T-helper 17 cell (primary cell): ENCODE data around the gene TMEM50B. TPM values are rescaled to one million over a fixed set of nuclear protein-coding genes. Genes with fewer than 3 reads are reported as not detected.
A peak's percentile ranks its signal among the peaks of the same experiment; 100 is the strongest.
"Not testable (repeated sequence)": the region's sequence is repeated elsewhere in the genome, so short reads cannot be mapped to it uniquely, and the experiment has no call there.

Source experiments
- ATAC-seq: fragments of 150-1000 bp; cut with Tn5 transposase; 2 replicates; pipeline ENCODE4 v1.10.0; 2021; ENCODE audit warnings: mild to moderate bottlenecking, moderate library complexity
- DNase-seq, 3 donors: peaks; one replicate each; pipeline versions ENCODE4 v3.0.0 to v3.0.0-alpha.2; 2020 to 2021
- H3K9me3 ChIP-seq: one replicate; pipeline ENCODE4 v1.7.0; 2013; ENCODE audit warnings: low read length, mild to moderate bottlenecking; ENCODE audit not compliant: control insufficient read depth, poor library complexity, severe bottlenecking
- H3K27ac Mint-ChIP-seq: one replicate; pipeline ENCODE4 v1.8.0; 2022; ENCODE audit warnings: mild to moderate bottlenecking, moderate library complexity, mixed read lengths
- H3K27me3 Mint-ChIP-seq: one replicate; pipeline ENCODE4 v1.8.0; 2022; ENCODE audit warnings: mixed read lengths
- H3K36me3 Mint-ChIP-seq: one replicate; pipeline ENCODE4 v1.8.0; 2022; ENCODE audit warnings: low read depth, mixed read lengths
- H3K4me1 Mint-ChIP-seq: one replicate; pipeline ENCODE4 v1.8.0; 2022; ENCODE audit warnings: mild to moderate bottlenecking, mixed read lengths
- H3K4me3 Mint-ChIP-seq: one replicate; pipeline ENCODE4 v1.8.0; 2022; ENCODE audit warnings: mild to moderate bottlenecking, moderate library complexity, mixed read lengths
- total RNA-seq, 4 donors: library from RNA in 2 of 4; stranded (reverse) in 2 of 4; gene quantifications; one replicate each; pipeline ENCODE4 v1.2.3 and lab custom pipeline; 2022 to 2026

The TMEM50B gene
- total RNA-seq (10 to 100 TPM; 41.7 to 60.3 TPM), total RNA-seq (lab: John Stamatoyannopoulos, UW) (63.6 to 105 reads per million in 2 donors)

DNA sequence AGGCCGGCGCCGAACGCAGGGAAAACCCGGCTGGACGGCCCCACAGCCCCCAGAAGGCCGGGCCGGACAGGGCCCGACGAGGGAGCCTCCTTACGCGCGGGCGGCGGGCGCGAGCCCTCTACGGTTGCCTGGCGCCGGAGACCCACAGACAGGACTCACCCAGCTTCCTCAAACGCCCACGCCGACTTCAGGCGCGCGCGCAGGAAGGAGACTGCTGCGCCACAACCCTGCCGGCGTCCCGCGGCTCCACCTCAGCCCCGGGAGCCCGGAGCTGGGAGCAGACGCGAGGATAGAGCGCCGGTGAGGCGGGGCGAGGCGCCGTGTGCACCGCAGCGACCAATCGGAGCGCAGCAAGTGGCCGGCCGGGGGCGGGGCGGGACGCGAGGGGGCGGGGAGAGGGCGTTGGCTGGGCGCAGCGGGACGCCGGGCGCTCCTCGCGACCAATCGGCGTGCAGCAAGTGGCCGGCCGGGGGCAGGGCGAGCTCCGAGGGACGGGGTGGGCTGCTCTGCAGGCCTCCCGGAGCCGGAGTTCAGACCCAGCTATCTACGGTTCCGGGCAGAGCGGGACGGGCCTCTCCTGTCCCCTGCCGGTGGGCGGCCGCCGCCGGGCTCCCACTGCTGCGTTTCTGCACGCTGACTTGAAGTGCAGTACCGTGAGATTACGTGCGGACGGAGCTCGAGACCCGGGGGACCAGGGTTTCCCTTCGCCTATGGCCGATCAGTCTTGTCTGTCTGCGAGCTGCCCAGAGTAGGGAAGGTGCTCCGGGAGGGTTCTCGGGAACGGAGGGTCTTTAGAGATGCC, at the start of gene TMEM50B:
Gene TMEM50B (minus strand): TSS at position 296 of the 802 bp plus-strand sequence. CDS start 11,089 bp downstream, outside the sequence.
- peak within 1 kb of the TSS; percentile 93 for H3K27ac Mint-ChIP-seq
- no peaks in the 10 kb centered on the region for H3K36me3 Mint-ChIP-seq
- H3K27me3 Mint-ChIP-seq, result no peaks in the 10 kb centered on the region
- peak; percentile 85 to 98 (median 97) for DNase-seq
- peaks cover 15% of the 10 kb centered on the region for H3K4me1 Mint-ChIP-seq
- no peaks in the 10 kb centered on the region for H3K9me3 ChIP-seq
- peak within 1 kb of the TSS; percentile 90 for H3K4me3 Mint-ChIP-seq
- ATAC-seq, result peak; percentile 89

DNA sequence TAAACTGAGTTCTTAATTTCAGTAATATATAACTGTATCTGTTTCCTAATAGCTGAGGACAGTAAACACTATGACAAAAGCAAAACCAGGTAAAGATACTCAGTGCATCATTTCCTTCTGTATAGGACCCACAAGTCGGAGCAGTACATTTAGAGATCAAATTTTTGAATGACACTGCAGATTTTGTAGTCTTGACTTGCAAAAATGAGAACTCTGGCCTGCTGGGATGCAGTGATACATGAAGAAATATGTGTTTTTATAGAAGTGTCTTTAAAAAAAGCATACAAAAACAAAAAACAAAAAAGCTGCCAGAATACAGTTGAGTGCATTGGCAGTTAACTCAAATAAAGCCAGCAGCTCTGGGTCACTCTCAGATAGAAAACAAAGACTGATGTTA, 43.2 kb upstream of the TMEM50B start:
- no peaks in the 10 kb centered on the region for H3K9me3 ChIP-seq
- DNase-seq (no peak), ATAC-seq (no peak)
- H3K27me3 Mint-ChIP-seq, result no peaks in the 10 kb centered on the region
- peaks cover 2% of the 10 kb centered on the region for H3K4me1 Mint-ChIP-seq
- H3K36me3 Mint-ChIP-seq, result peaks cover 2% of the 10 kb centered on the region
- H3K4me3 Mint-ChIP-seq, result no peak overlapping the region
- no peak overlapping the region for H3K27ac Mint-ChIP-seq

GRCh38 chr21:33522297-33522952, 42.7 kb upstream of the TMEM50B start:
- Mint-ChIP-seq H3K4me1 (peaks cover 2% of the 10 kb centered on the region), H3K27me3 (no peaks in the 10 kb centered on the region), H3K27ac (no peak overlapping the region), H3K36me3 (peaks cover 2% of the 10 kb centered on the region), H3K4me3 (no peak overlapping the region)
- H3K9me3 ChIP-seq, result no peaks in the 10 kb centered on the region
- no peak for ATAC-seq
- no peak for DNase-seq

DNA sequence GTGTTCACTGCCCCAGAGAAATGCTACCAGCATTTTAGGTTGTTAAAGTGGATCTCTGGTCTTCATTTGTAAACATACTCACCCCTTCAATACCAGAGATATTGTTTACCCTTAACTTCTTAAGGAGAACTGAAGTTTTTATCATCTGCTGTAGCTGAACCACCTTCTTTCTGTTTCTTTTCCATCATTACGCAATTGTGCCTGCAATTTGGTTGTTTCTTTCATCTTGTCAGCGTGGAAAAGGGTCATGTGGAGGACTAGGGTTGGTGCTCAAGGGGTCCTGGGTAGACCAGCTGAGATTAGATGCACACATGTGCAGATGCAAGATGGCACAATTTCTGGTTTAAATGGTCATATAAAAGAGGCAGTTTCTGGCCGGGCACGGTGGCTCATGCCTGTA, 39.1 kb upstream of the TMEM50B start:
- Mint-ChIP-seq H3K27ac (no peak overlapping the region), H3K36me3 (peaks cover 17% of the 10 kb centered on the region), H3K27me3 (no peaks in the 10 kb centered on the region), H3K4me1 (peaks cover 10% of the 10 kb centered on the region), H3K4me3 (no peak overlapping the region)
- no peaks in the 10 kb centered on the region for H3K9me3 ChIP-seq
- DNase-seq (no peak), ATAC-seq (no peak)

DNA sequence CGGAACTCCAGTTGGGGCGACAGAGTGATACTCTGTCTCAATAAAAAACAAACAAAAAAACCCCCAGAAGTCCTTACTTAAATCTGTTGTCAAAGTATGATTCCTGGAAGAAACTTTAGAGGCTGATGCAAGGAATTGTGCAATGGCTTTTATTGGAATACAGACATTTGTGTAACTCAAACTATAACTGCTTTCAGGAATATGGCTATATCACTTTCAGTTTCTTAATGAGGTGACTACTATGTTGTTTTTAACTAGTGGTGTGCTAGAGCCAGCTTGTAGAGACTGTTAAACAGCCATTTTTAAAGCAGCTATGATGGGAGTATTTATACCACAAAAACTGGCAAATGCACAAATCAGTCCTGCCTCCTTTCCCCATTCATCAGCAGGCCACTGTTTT, 34.5 kb upstream of the TMEM50B start:
- H3K36me3 Mint-ChIP-seq, result peaks cover 19% of the 10 kb centered on the region
- no peak for ATAC-seq

GRCh38 chr21:33512481-33512880, 32.7 kb upstream of the TMEM50B start:
- no peaks in the 10 kb centered on the region for H3K27me3 Mint-ChIP-seq
- DNase-seq (no peak), ATAC-seq (no peak)
- H3K9me3 ChIP-seq, result no peaks in the 10 kb centered on the region
- H3K27ac Mint-ChIP-seq, result no peak overlapping the region
- peaks cover 10% of the 10 kb centered on the region for H3K4me1 Mint-ChIP-seq
- H3K4me3 Mint-ChIP-seq, result no peak overlapping the region
- H3K36me3 Mint-ChIP-seq, result peaks cover 19% of the 10 kb centered on the region

More for the DNA sequence above, 34.5 kb upstream of the TMEM50B start:
- Mint-ChIP-seq H3K27ac (peak overlapping the region; percentile 83), H3K4me1 (peaks cover 10% of the 10 kb centered on the region), H3K27me3 (no peaks in the 10 kb centered on the region), H3K4me3 (no peak overlapping the region)
- no peak for DNase-seq
- no peaks in the 10 kb centered on the region for H3K9me3 ChIP-seq

- ATAC-seq (no peak), DNase-seq (no peak)
- H3K4me1 Mint-ChIP-seq, result peaks cover 10% of the 10 kb centered on the region
- no peaks in the 10 kb centered on the region for H3K9me3 ChIP-seq
- H3K27me3 Mint-ChIP-seq, result no peaks in the 10 kb centered on the region
- no peak overlapping the region for H3K27ac Mint-ChIP-seq
- peaks cover 18% of the 10 kb centered on the region for H3K36me3 Mint-ChIP-seq
- H3K4me3 Mint-ChIP-seq, result no peak overlapping the region
Measured at GRCh38 chr21:33511639-33512038, 31.9 kb upstream of the TMEM50B start.

DNA sequence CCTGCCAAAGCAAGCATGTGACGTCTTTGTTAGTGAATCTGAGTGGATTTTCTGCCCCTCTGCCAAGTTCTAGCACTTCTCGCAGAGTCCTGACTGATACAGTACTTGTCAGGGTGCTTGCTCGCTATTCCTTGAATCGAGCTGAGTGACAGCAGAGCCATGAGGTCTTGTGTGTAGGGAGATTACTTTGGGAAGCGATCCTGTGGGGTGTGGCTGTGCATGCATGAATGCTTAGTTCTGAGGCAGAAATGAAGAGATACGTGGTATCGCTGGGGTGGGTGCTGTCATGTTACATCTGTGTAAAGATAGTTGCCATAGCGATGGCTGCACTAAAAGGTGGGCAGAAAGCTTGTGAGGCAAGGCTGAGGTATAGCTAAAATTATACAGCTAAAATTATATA, 31.1 kb upstream of the TMEM50B start:
- no peak for DNase-seq
- H3K27ac Mint-ChIP-seq, result no peak overlapping the region
- no peak for ATAC-seq
- no peaks in the 10 kb centered on the region for H3K9me3 ChIP-seq
- H3K4me1 Mint-ChIP-seq, result peaks cover 8% of the 10 kb centered on the region
- no peak overlapping the region for H3K4me3 Mint-ChIP-seq
- H3K27me3 Mint-ChIP-seq, result no peaks in the 10 kb centered on the region
- peaks cover 13% of the 10 kb centered on the region for H3K36me3 Mint-ChIP-seq

DNA sequence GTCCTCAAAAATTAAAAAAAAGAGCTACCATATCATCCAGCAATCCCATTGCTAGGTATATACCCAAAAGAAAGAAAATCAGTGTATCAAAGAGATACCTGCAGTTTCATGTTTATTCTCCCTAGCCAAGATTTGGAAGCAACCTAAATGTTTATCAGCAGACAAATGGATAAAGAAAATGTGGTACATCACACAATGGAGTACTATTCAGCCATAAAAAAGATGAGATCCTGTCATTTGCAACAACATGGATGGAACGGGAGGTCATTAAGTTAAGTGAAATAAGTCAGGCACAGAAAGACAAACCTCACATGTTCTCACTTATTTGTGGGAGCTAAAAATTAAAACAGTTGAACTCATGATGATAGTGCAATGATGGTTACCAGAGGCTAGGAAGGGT, 27.2 kb upstream of the TMEM50B start:
- H3K27me3 Mint-ChIP-seq, H3K4me3 Mint-ChIP-seq, H3K4me1 Mint-ChIP-seq, ATAC-seq, H3K27ac Mint-ChIP-seq, DNase-seq, H3K36me3 Mint-ChIP-seq, H3K9me3 ChIP-seq: not testable (repeated sequence)

GRCh38 chr21:33505833-33506232, 26.1 kb upstream of the TMEM50B start:
- no peaks in the 10 kb centered on the region for H3K4me1 Mint-ChIP-seq
- H3K27me3 Mint-ChIP-seq, result no peaks in the 10 kb centered on the region
- H3K36me3 Mint-ChIP-seq, result peaks cover 6% of the 10 kb centered on the region
- no peak for DNase-seq
- no peak overlapping the region for H3K27ac Mint-ChIP-seq
- no peaks in the 10 kb centered on the region for H3K9me3 ChIP-seq
- H3K4me3 Mint-ChIP-seq, result no peak overlapping the region
- no peak for ATAC-seq

GRCh38 chr21:33496345-33496744, 16.6 kb upstream of the TMEM50B start:
- no peaks in the 10 kb centered on the region for H3K9me3 ChIP-seq
- Mint-ChIP-seq H3K36me3 (peaks cover 3% of the 10 kb centered on the region), H3K27ac (no peak overlapping the region), H3K4me3 (no peak overlapping the region), H3K27me3 (peaks cover 6% of the 10 kb centered on the region), H3K4me1 (peaks cover 6% of the 10 kb centered on the region)
- DNase-seq (no peak), ATAC-seq (no peak)

- Mint-ChIP-seq H3K36me3 (peaks cover 3% of the 10 kb centered on the region), H3K27ac (no peak overlapping the region), H3K4me3 (no peak overlapping the region), H3K27me3 (peaks cover 6% of the 10 kb centered on the region), H3K4me1 (peaks cover 8% of the 10 kb centered on the region)
- DNase-seq (no peak), ATAC-seq (no peak)
- H3K9me3 ChIP-seq, result no peaks in the 10 kb centered on the region
Measured at GRCh38 chr21:33495743-33496142, 16.0 kb upstream of the TMEM50B start.

DNA sequence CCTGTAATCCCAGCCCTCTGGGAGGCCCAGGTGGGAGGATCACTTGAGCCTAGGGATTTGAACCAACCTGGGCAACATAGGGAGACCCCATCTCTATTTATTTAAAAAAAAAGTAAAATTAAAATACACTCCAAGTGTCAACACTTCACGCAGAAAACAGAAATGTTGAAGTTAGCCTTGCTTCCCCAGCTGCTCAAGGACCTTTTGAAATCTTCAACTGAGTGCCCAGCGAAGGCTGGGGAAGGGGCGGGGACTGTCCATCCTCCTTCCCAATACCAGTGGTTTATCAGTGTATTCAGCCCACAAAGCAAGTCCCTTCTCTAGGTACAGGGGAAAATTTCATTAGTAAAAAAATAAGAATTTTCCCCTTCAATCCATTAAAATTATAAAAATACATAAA, 14.0 kb upstream of the TMEM50B start:
- ATAC-seq (no peak), DNase-seq (no peak)
- H3K9me3 ChIP-seq, result no peaks in the 10 kb centered on the region
- Mint-ChIP-seq H3K27me3 (peaks cover 6% of the 10 kb centered on the region), H3K4me1 (peaks cover 8% of the 10 kb centered on the region), H3K36me3 (peaks cover 3% of the 10 kb centered on the region), H3K4me3 (no peak overlapping the region), H3K27ac (no peak overlapping the region)
